HG02884 (cell line): Measurements from ENCODE around the gene ORC6.

Experiments used
- ATAC-seq: cut with Tn5 transposase; IDR thresholded peaks from one replicate; pipeline ENCODE4 v1.9.1; 2021; ENCODE audit warnings: mild to moderate bottlenecking, moderate library complexity; ENCODE audit not compliant: unreplicated experiment

The ORC6 gene

DNA sequence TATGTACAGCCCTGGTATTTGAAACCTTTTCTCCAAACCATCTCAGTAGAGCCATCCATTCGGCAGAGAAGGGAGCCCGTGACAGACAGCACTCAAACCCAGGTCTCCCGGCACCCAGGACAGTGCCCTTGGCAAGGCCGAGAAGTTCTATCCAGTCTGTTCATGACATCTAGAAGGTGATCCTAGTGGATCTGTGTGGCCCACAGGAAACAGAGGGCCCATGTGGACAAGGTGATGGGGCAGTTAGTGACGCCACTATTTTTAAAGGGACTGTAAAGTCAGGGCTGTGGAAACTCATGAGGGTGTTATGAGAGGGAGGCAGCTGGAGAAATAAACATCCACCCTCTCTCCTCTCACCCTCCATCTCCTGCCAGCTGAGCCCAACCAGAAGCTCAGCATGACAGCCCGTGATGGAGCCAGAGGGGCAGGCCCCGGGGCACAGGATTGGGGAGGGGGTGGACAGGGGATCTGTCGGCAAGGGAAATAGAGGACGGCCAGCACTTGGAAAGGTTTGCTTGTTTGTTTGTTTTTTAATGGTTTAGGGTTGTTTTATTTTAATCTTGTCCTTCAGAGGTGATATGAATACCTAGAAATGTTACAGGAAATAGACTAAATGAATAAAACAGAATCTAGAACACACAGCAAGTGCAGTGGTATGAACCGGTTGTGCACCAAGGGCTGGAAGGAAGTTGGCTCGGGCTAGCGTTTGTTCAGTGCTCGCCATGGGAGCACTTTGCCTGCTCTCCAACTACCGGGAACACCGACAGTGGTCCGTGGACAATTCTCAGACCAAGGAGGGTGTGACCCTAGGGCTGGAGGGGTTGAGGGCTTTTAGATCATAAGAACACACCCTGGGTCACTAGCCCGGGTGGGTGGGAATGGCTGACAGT, 41.6 kb downstream of the ORC6 start:
- no peak for ATAC-seq

DNA sequence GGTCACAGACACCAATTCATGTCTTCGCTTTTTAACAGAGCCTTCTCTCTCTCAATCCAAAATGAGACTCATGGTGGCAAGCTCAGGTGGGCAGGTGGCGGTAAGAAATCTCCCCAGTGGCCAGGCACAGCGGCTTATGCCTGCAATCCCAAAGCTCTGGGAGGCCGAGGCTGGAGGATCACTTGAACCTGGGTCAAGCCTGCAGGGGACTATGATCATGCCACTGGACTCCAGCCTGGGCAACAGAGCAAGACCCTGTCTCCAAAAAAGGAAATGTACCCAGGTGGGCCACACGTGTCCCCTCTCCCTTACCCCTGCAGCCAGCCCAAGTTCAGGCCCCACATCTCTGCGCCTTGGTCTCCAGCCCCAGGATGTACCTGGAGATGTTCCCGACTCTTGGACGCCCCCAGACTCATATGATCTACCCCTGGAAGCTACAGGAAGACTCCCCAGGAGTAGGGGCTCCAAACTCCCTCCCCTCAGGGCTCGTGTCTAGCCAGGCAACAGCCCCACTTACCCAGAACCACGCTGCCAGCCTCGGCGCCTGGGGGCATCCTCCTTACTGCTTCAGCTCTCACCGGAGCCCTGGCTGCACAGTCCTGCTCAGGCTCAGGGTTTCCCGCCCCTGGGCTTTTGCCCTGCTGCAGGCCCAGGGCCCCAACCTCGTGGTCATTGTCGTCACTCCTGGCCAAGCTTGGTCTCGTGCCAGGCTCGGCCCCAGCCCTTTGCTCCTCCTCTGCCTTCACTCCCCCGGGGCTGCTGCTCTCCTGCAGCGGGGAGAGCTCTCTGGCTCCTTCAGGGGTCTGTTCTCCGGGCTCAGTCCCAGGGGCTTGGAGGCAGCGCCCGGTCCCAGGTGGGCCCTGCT, 42.5 kb downstream of the ORC6 start:
- ATAC-seq = no peak

DNA sequence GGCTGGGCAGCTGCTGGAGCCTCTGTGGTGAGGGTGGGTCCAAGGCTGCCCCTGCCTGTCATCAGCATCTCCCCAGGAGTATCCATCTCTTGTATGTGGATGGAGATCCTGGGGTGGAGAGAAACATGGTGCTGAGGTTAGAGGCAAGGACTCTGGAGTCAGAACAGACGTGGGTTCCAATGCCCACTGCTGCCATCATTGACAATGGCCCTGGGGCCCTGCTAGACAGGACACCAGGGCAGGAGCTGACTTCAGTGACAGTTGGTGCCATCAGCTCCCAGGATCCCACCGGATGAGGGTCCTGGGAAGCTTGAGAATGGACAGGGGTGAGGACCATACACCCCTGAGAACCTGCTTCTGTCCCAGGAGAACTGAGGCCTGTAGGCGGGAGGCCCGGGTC, 43.1 kb downstream of the ORC6 start:
- ATAC-seq = no peak

DNA sequence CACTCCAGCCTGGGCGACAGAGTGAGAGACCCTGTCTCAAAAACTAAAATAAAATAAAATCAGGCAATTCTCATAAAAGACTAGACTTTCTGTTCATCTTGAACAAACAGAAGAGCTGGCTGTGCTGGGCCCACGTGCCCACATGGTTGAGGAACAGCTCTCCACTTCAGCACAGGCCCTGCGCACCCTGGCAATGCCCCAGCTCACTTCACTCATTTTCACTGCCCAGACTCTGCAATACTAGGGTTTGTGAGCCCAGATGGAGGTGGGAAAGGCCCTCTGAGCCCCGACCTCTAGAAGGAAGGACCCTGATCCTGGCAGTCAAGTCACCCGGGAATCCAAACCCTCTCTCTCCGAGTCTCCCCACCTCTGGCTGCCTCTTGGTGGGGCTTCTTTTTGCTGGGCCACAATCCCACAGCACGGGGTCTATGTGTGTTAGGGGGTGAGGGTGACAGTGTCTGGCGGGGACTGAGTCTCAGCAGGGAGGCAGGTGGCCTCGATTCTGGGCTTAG, 43.9 kb downstream of the ORC6 start:
- ATAC-seq = no peak

DNA sequence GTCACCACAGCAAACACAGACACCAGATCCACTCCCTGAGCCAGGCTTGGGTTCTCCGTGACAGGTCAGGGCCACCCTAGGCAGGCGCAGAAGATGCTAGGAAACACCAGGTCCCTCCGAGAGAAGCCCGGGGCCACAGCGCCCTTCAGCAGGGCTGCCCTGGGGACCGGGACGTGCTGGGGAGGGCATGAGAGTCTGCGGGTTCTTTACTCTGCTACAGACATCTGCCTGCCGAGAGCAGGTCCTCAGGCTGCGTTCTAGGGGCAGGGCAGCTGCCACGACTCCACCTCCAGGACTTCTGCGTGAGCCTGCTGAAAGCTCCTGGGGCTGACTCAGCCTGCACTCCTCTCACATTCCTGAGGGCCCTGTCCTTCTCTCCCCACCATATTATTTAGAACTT, 47.2 kb downstream of the ORC6 start:
- ATAC-seq = no peak

DNA sequence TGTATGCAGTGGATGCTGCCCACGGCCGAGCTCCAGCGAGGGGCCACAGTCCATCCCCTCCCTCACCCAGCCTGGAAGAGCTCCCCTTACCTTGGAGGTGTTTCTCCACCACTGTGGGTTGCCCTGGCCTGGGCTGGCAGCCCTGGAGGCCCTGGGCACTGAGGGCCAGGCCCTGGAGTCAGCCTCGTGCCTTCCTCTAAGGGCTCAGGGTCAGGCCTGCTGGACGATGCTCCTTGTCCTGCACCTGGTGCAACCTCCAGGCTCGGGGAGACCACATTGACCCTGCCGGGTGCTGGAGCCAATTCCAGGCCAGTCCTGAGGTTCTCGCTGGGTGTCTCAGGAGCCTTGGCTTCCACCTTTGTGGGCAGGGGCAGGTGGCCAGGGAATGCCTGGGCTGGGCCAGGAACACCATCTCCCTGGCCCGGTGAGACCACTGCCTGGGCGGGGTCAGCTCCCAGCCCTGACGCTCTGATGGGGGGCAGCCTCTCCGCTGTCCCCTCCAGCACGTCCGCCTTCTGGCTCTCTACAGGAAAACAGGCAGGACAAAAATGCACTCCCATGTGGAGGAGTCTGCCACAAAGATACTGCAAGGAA, 48.3 kb downstream of the ORC6 start:
- ATAC-seq = no peak

DNA sequence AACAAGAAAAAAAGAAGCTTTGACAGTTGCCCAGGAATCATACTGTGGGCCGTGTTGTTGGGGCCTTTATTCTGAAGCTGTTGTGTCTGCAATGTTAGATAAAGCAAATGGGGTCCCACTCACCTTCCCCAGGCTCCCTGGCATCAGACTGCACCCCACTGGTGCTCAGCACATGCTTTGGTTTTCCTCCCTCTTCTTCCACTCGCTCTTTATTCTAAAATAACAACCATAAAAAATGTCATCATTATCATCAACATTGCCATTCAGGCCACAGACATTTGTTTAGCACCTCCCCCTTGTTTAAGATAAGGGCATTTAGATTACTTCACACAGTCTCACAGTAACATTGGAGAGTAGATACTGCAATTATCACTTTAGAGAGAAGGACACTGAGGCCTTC, 50.5 kb downstream of the ORC6 start:
- ATAC-seq = no peak

DNA sequence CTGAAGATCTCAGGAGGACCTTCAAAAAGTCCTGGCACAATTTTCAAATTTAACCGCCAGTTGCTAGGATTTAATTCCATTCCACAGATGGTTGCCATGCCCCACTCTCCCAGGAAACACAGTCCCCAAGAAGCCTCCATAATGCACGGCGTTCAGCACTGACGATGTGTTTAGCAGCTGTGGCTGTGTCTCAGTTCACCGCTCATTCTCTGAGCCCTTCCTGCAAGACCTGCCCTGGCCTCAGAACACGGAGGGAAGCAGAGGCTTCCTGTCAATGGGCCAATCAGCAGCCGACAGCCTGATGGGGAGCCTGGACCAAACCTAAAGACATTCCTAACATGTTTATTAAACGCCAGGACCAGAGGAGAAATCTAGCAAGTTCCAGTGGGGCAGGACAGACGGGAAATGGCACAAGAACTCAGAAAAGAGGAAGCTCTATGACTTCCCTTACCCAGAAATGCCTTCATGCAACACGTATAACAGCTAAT, 53.8 kb downstream of the ORC6 start:
- no peak for ATAC-seq

DNA sequence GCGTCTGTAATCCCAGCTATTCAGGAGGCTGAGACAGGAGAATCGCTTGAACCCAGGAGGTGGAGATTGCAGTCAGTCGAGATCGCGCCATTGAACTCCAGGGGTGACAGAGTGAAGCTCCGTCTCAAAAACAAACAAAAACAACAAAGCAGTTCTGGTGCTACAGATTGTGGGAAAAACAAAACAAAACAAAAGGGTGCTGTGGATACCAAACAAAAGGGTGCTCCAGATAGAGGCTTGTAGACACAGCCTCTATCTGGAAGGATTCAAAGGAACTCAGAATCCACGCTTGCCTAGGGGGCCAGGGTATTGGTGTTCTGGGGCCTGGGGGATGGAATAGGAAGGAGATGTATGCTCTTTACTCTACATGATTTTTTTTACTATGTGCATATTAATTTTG, 56.2 kb downstream of the ORC6 start:
- no peak for ATAC-seq

DNA sequence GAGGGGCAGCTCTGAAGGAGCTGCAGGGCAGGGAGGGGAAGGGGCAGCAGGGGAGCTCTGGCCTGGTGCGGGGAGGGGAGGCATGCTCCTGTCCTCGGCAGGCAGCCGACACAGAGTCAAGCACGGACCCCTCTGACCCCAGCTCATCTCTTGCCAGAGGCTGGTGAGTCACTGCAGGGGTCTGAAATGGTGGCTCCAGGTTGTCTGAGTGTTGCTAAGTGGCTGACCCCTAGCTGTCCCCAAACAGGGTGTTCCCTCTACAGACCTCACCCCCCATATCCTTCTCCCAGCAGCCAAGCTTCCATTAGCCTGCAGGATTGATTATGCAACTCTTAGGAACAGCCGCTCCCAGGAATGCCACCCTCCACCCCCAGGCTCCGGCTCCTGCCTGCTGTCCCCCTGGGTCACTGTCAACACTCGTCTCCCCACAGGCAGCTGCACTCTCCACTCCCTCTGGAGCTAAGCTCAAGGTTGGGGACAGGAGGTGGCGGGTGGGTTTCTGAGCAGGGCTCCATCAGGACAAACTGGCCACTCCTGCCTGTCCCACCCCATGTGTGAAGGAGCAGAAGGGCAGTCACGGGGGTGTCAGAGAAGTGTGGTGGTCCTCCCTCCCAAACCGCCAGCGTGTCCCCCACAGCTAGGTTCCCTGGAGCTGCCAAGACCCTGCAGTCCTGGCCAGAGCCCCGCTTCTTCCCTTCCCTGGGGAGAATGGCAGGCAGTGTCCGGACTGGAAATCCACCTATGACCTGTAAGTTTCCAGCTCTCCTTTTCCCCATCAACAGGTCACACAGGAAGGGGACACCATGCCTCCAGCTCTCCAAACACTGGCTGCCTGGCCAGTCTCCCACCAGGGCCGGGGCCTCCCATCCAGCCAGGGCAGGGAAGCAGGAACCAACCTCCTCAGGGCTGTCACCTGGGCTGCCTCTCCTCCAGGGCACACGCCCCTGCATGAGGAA, 57.6 kb downstream of the ORC6 start:
- ATAC-seq = no peak
